Measurements from ENCODE around the gene PLK3.

Gene PLK3

GRCh38 chr1:44827197-44828002 lies 27.2 kb downstream of the PLK3 start:
- no peaks in the 10 kb centered on the region for H3K9me2 ChIP-seq (replicated peaks; ENCODE audit: insufficient read depth, low read length)
- H2AFZ ChIP-seq (ENCODE audit: low read depth, low read length, severe bottlenecking) = no peak overlapping the region
- no peaks in the 10 kb centered on the region for H3K27me3 ChIP-seq (ENCODE audit: low read length)
- no peaks in the 10 kb centered on the region for H3K9me3 ChIP-seq (ENCODE audit: insufficient read depth, low read length)
- no peak for TF ChIP-seq EZH2phosphoT487 (conservative IDR thresholded peaks at IDR 0.05; ENCODE audit: low read length)
- TF ChIP-seq CTCF (IDR thresholded peaks at IDR 0.05; ENCODE audit: insufficient read depth, low read length, poor library complexity, severe bottlenecking) = no peak
- H4K20me1 ChIP-seq (ENCODE audit: low read depth, low read length) = no peaks in the 10 kb centered on the region
- no peak overlapping the region for H3K4me2 ChIP-seq (ENCODE audit: low read depth, low read length, poor library complexity, severe bottlenecking)
- no peak overlapping the region for H3K27ac ChIP-seq (ENCODE audit: low read depth, low read length)
- no peaks in the 10 kb centered on the region for H3K36me3 ChIP-seq (ENCODE audit: low read length)
- H3K9ac ChIP-seq (ENCODE audit: low read length) = no peak overlapping the region
- H3K4me3 ChIP-seq (ENCODE audit: insufficient read depth, low read length, poor library complexity, severe bottlenecking) = no peak overlapping the region
- no peaks in the 10 kb centered on the region for H3K79me2 ChIP-seq (ENCODE audit: insufficient read depth, low read length)
- no peaks in the 10 kb centered on the region for H3F3A ChIP-seq (ENCODE audit: insufficient read depth)

- no peaks in the 10 kb centered on the region for H3F3A ChIP-seq (ENCODE audit: insufficient read depth)
- no peaks in the 10 kb centered on the region for H3K79me2 ChIP-seq (ENCODE audit: insufficient read depth, low read length)
- H3K36me3 ChIP-seq (ENCODE audit: low read length) = no peaks in the 10 kb centered on the region
- H3K9ac ChIP-seq (ENCODE audit: low read length) = no peak overlapping the region
- H3K27me3 ChIP-seq (ENCODE audit: low read length) = no peaks in the 10 kb centered on the region
- H3K27ac ChIP-seq (ENCODE audit: low read depth, low read length) = no peak overlapping the region
- no peak overlapping the region for H3K4me2 ChIP-seq (ENCODE audit: low read depth, low read length, poor library complexity, severe bottlenecking)
- no peak for TF ChIP-seq CTCF (IDR thresholded peaks at IDR 0.05; ENCODE audit: insufficient read depth, low read length, poor library complexity, severe bottlenecking)
- H2AFZ ChIP-seq (ENCODE audit: low read depth, low read length, severe bottlenecking) = no peak overlapping the region
- no peaks in the 10 kb centered on the region for H3K9me2 ChIP-seq (replicated peaks; ENCODE audit: insufficient read depth, low read length)
- H3K4me3 ChIP-seq (ENCODE audit: insufficient read depth, low read length, poor library complexity, severe bottlenecking) = no peak overlapping the region
- no peaks in the 10 kb centered on the region for H3K9me3 ChIP-seq (ENCODE audit: insufficient read depth, low read length)
- no peaks in the 10 kb centered on the region for H4K20me1 ChIP-seq (ENCODE audit: low read depth, low read length)
Measured at GRCh38 chr1:44828003-44828651, 27.9 kb downstream of the PLK3 start.

GRCh38 chr1:44828841-44829440 lies 28.8 kb downstream of the PLK3 start:
- Histone ChIP-seq H3K4me2 (ENCODE audit: low read depth, low read length, poor library complexity, severe bottlenecking) (no peak overlapping the region), H3K36me3 (ENCODE audit: low read length) (no peaks in the 10 kb centered on the region), H3K9ac (ENCODE audit: low read length) (no peak overlapping the region), H3K27ac (ENCODE audit: low read depth, low read length) (no peak overlapping the region), H2AFZ (ENCODE audit: low read depth, low read length, severe bottlenecking) (no peak overlapping the region), H3K79me2 (ENCODE audit: insufficient read depth, low read length) (no peaks in the 10 kb centered on the region), H3F3A (ENCODE audit: insufficient read depth) (no peaks in the 10 kb centered on the region), H3K9me3 (ENCODE audit: insufficient read depth, low read length) (no peaks in the 10 kb centered on the region), H4K20me1 (ENCODE audit: low read depth, low read length) (no peaks in the 10 kb centered on the region), H3K4me3 (ENCODE audit: insufficient read depth, low read length, poor library complexity, severe bottlenecking) (no peak overlapping the region), H3K9me2 (replicated peaks; ENCODE audit: insufficient read depth, low read length) (no peaks in the 10 kb centered on the region), H3K27me3 (ENCODE audit: low read length) (no peaks in the 10 kb centered on the region)
- TF ChIP-seq CTCF (IDR thresholded peaks at IDR 0.05; ENCODE audit: insufficient read depth, low read length, poor library complexity, severe bottlenecking) = no peak
- TF ChIP-seq EZH2phosphoT487 (conservative IDR thresholded peaks at IDR 0.05; ENCODE audit: low read length) = no peak

Data from SU-DHL-6 (cell line).